Activated CD4-positive, alpha-beta memory T cell treated with anti-CD3 and anti-CD28 coated beads, Interleukin-2, amount 10 ng/mL, durations not matched to agents 7 days and 5 days (primary cell): ENCODE data around the gene SHMT2. TPM values are rescaled to one million over a fixed set of nuclear protein-coding genes. Genes with fewer than 3 reads are reported as not detected.
"Not testable (repeated sequence)": the region's sequence is repeated elsewhere in the genome, so short reads cannot be mapped to it uniquely, and the experiment has no call there.

ENCODE experiments used
- CTCF ChIA-PET: fragments of 350-600 bp; sonication (Branson Sonifier 250); formaldehyde crosslinking; loops from one replicate; lab custom pipeline; 2021; ENCODE audit warnings: antibody characterized with exemption, inconsistent platforms; lab: Charles Lee
- POLR2A ChIA-PET: fragments of 350-600 bp; sonication (Branson Sonifier 250); formaldehyde crosslinking; loops from one replicate; lab custom pipeline; 2021; ENCODE audit warnings: antibody characterized with exemption; lab: Charles Lee
- DNase-seq: peaks from one replicate; pipeline ENCODE4 v3.0.0-alpha.2; 2020
- H3K27ac Mint-ChIP-seq: one replicate; pipeline ENCODE4 v1.8.0; 2021; ENCODE audit warnings: mild to moderate bottlenecking, mixed read lengths
- H3K27me3 Mint-ChIP-seq: one replicate; pipeline ENCODE4 v1.8.0; 2021; ENCODE audit warnings: mixed read lengths
- H3K36me3 Mint-ChIP-seq: one replicate; pipeline ENCODE4 v1.8.0; 2021; ENCODE audit warnings: low read depth, mixed read lengths
- H3K4me1 Mint-ChIP-seq: one replicate; pipeline ENCODE4 v1.8.0; 2021; ENCODE audit warnings: mixed read lengths
- H3K4me3 Mint-ChIP-seq: one replicate; pipeline ENCODE4 v1.8.0; 2021; ENCODE audit warnings: mild to moderate bottlenecking, mixed read lengths
- H3K9me3 Mint-ChIP-seq: one replicate; pipeline ENCODE4 v1.8.0; 2021; ENCODE audit warnings: mixed read lengths
- total RNA-seq, 2 experiments: library from RNA; stranded (reverse); gene quantifications; one replicate each; pipeline ENCODE4 v1.2.3, GENCODE V29; 2021

The SHMT2 gene
- total RNA-seq, 2 experiments from 2014 or later = 224 to 244 TPM

- no peak for DNase-seq
- H3K27me3 Mint-ChIP-seq = no peaks in the 10 kb centered on the region
- no peaks in the 10 kb centered on the region for H3K9me3 Mint-ChIP-seq
- ChIA-PET POLR2A (no interaction called here), CTCF (interaction anchor here (1.4 to 2.1 kb wide), 5 partner anchors 9 to 179 kb away, joined by 3 to 8 read pairs (median 4); no protein-coding TSS in a partner anchor)
- H3K36me3 Mint-ChIP-seq = peaks cover 52% of the 10 kb centered on the region
- peaks cover 4% of the 10 kb centered on the region for H3K4me1 Mint-ChIP-seq
- H3K4me3 Mint-ChIP-seq = no peak overlapping the region
- H3K27ac Mint-ChIP-seq = no peak overlapping the region
These were observed 44.0 kb downstream of the SHMT2 start for GRCh38 chr12:57273516-57273915.

- POLR2A ChIA-PET, H3K27ac Mint-ChIP-seq, H3K27me3 Mint-ChIP-seq, DNase-seq, H3K4me3 Mint-ChIP-seq, H3K9me3 Mint-ChIP-seq: not testable (repeated sequence)
- CTCF ChIA-PET = interaction anchor here (0.6 to 4.6 kb wide), 8 partner anchors 8 to 325 kb away, joined by 3 to 29 read pairs (median 4); partner anchors contain the start of gene SHMT2
- Mint-ChIP-seq H3K4me1 (peaks cover 22% of the 10 kb centered on the region), H3K36me3 (peaks cover 60% of the 10 kb centered on the region)
These were observed 46.7 kb downstream of the SHMT2 start for GRCh38 chr12:57276233-57276632.

- Mint-ChIP-seq H3K27ac (no peak overlapping the region), H3K36me3 (peaks cover 61% of the 10 kb centered on the region), H3K27me3 (no peaks in the 10 kb centered on the region), H3K4me3 (no peak overlapping the region), H3K9me3 (no peaks in the 10 kb centered on the region), H3K4me1 (peaks cover 22% of the 10 kb centered on the region)
- CTCF ChIA-PET = interaction anchor here (0.6 to 4.6 kb wide), 13 partner anchors 9 to 976 kb away, joined by 3 to 29 read pairs (median 4); partner anchors contain the start of gene SHMT2
- POLR2A ChIA-PET = interaction anchor here (1.2 kb wide), 1 partner anchor 182 kb away, joined by 3 read pairs; the partner anchor contains the start of gene GLI1
- peak; percentile 22 for DNase-seq
These were observed 47.5 kb downstream of the SHMT2 start for GRCh38 chr12:57276935-57277563.

GRCh38 chr12:57278465-57279381 lies 49.2 kb downstream of the SHMT2 start:
- no peak overlapping the region for H3K4me3 Mint-ChIP-seq
- peaks cover 22% of the 10 kb centered on the region for H3K4me1 Mint-ChIP-seq
- CTCF ChIA-PET = interaction anchor here (0.5 to 4.6 kb wide), 5 partner anchors 11 to 413 kb away, joined by 3 to 29 read pairs (median 4); partner anchors contain the start of gene INHBE
- H3K9me3 Mint-ChIP-seq = no peaks in the 10 kb centered on the region
- POLR2A ChIA-PET = interaction anchor here (1.0 kb wide), 1 partner anchor 14 kb away, joined by 3 read pairs; no protein-coding TSS in a partner anchor
- DNase-seq = no peak
- no peak overlapping the region for H3K27ac Mint-ChIP-seq
- H3K36me3 Mint-ChIP-seq = peaks cover 63% of the 10 kb centered on the region
- H3K27me3 Mint-ChIP-seq = no peaks in the 10 kb centered on the region

GRCh38 chr12:57280211-57281062 lies 50.9 kb downstream of the SHMT2 start:
- POLR2A ChIA-PET = interaction anchor here (1.0 kb wide), 1 partner anchor 9 kb away, joined by 4 read pairs; no protein-coding TSS in a partner anchor
- H3K4me1 Mint-ChIP-seq = peaks cover 21% of the 10 kb centered on the region

GRCh38 chr12:57282073-57282472 lies 52.6 kb downstream of the SHMT2 start:
- not testable (repeated sequence) for H3K27me3 Mint-ChIP-seq

More at GRCh38 chr12:57280211-57281062, 50.9 kb downstream of the SHMT2 start:
- DNase-seq = peak; percentile 76
- Mint-ChIP-seq H3K27ac (peak overlapping the region; percentile 86), H3K36me3 (peaks cover 59% of the 10 kb centered on the region), H3K27me3 (no peaks in the 10 kb centered on the region), H3K4me3 (peak overlapping the region; percentile 24), H3K9me3 (no peaks in the 10 kb centered on the region)
- CTCF ChIA-PET = interaction anchor here (0.6 to 4.6 kb wide), 3 partner anchors 17 to 178 kb away, joined by 3 to 29 read pairs (median 5); no protein-coding TSS in a partner anchor

More at GRCh38 chr12:57282073-57282472, 52.6 kb downstream of the SHMT2 start:
- H3K4me3 Mint-ChIP-seq, POLR2A ChIA-PET, H3K9me3 Mint-ChIP-seq, DNase-seq: not testable (repeated sequence)
- peaks cover 65% of the 10 kb centered on the region for H3K36me3 Mint-ChIP-seq
- H3K4me1 Mint-ChIP-seq = peaks cover 20% of the 10 kb centered on the region
- CTCF ChIA-PET = interaction anchor here (0.8 to 1.7 kb wide), 3 partner anchors 9 to 177 kb away, joined by 3 to 5 read pairs (median 4); no protein-coding TSS in a partner anchor
- H3K27ac Mint-ChIP-seq = peak overlapping the region; percentile 34

Other genes with a start within 250 kb of the SHMT2 start
- 1 to 10 TPM; 7.7 to 7.8 TPM for gene ZBTB39, start 223.2 kb upstream of the SHMT2 start, total RNA-seq
- not detected for gene TAC3, start 213.2 kb upstream of the SHMT2 start, total RNA-seq
- gene MYO1A, start 179.6 kb upstream of the SHMT2 start, total RNA-seq = under 1 TPM; 0.28 to 0.65 TPM
- 10 to 100 TPM; 51.7 to 59.2 TPM for gene NEMP1, start 150.9 kb upstream of the SHMT2 start, total RNA-seq
- gene NAB2, start 140.6 kb upstream of the SHMT2 start, total RNA-seq = 1 to 10 TPM; 8.7 to 9.6 TPM
- 100 to 1,000 TPM; 127 to 128 TPM for gene STAT6, start 118.3 kb upstream of the SHMT2 start, total RNA-seq
- gene LRP1, start 101.2 kb upstream of the SHMT2 start, total RNA-seq = under 1 TPM; 0.60 to 0.86 TPM
- not detected for gene LRP1-AS, start 82.1 kb upstream of the SHMT2 start, total RNA-seq
- gene NXPH4, start 12.9 kb upstream of the SHMT2 start, total RNA-seq = 1 to 10 TPM in 1 of 2 experiments, under 1 TPM in 1; 0.81 to 1.1 TPM
- gene STAC3, start 21.5 kb downstream of the SHMT2 start, total RNA-seq = 1 to 10 TPM; 4.1 to 4.5 TPM
- 10 to 100 TPM; 70.2 to 71.5 TPM for gene R3HDM2, start 201.3 kb downstream of the SHMT2 start, total RNA-seq
- not detected for gene INHBC, start 205.1 kb downstream of the SHMT2 start, total RNA-seq
- gene INHBE, start 225.6 kb downstream of the SHMT2 start, total RNA-seq = under 1 TPM in 1 of 2 experiments, not detected in 1; 0.08 TPM
- under 1 TPM; 0.30 to 0.48 TPM for gene GLI1, start 230.1 kb downstream of the SHMT2 start, total RNA-seq